Breast epithelium (tissue), 3 donors: ENCODE measurements around the gene LRIG3.

Experiments used
- POLR2A ChIP-seq: fragments of 450-650 bp; IDR thresholded peaks from one replicate; pipeline ENCODE4 v1.6.1; 2016; ENCODE audit warnings: antibody characterized with exemption, mild to moderate bottlenecking, moderate library complexity
- POLR2AphosphoS5 ChIP-seq, 3 donors: sonication (generic); formaldehyde crosslinking; IDR thresholded peaks; one replicate each; pipeline ENCODE4 v1.6.1; 2017; ENCODE audit warnings: antibody characterized with exemption in 3 of 3
- TF ChIP-seq, protein P1 (sequence below), 3 donors: fragments of 450-650 bp; IDR thresholded peaks; one replicate each; pipeline ENCODE4 v1.5.1; 2016 to 2017; ENCODE audit warnings: antibody characterized with exemption in 3 of 3, mild to moderate bottlenecking in 3 of 3, moderate library complexity in 3 of 3

- TF ChIP-seq, protein P1, sequence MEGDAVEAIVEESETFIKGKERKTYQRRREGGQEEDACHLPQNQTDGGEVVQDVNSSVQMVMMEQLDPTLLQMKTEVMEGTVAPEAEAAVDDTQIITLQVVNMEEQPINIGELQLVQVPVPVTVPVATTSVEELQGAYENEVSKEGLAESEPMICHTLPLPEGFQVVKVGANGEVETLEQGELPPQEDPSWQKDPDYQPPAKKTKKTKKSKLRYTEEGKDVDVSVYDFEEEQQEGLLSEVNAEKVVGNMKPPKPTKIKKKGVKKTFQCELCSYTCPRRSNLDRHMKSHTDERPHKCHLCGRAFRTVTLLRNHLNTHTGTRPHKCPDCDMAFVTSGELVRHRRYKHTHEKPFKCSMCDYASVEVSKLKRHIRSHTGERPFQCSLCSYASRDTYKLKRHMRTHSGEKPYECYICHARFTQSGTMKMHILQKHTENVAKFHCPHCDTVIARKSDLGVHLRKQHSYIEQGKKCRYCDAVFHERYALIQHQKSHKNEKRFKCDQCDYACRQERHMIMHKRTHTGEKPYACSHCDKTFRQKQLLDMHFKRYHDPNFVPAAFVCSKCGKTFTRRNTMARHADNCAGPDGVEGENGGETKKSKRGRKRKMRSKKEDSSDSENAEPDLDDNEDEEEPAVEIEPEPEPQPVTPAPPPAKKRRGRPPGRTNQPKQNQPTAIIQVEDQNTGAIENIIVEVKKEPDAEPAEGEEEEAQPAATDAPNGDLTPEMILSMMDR (IDR thresholded peaks at IDR 0.05): no peak
- TF ChIP-seq POLR2A: no peak
- no peak for TF ChIP-seq POLR2AphosphoS5 (IDR thresholded peaks at IDR 0.05)
Observed at GRCh38 chr12:58832920-58833319, 87.4 kb downstream of the LRIG3 start.
